HL-60/S4 treated with phorbol 12-myristate 13-acetate at 8.2 ng/mL for 4 days and 3 days (cell line): ENCODE data around the gene FAM168B.
"Not testable (repeated sequence)": the region's sequence is repeated elsewhere in the genome, so short reads cannot be mapped to it uniquely, and the experiment has no call there.

Source experiments
- in situ Hi-C: fragments of 300-500 bp; cut with MboI; formaldehyde crosslinking; loops from 2 replicates; pipeline ENCODE4 v1.15.0; 2022; ENCODE audit warnings: low sequenced_read_pairs

Gene FAM168B, protein sequence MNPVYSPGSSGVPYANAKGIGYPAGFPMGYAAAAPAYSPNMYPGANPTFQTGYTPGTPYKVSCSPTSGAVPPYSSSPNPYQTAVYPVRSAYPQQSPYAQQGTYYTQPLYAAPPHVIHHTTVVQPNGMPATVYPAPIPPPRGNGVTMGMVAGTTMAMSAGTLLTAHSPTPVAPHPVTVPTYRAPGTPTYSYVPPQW

DNA sequence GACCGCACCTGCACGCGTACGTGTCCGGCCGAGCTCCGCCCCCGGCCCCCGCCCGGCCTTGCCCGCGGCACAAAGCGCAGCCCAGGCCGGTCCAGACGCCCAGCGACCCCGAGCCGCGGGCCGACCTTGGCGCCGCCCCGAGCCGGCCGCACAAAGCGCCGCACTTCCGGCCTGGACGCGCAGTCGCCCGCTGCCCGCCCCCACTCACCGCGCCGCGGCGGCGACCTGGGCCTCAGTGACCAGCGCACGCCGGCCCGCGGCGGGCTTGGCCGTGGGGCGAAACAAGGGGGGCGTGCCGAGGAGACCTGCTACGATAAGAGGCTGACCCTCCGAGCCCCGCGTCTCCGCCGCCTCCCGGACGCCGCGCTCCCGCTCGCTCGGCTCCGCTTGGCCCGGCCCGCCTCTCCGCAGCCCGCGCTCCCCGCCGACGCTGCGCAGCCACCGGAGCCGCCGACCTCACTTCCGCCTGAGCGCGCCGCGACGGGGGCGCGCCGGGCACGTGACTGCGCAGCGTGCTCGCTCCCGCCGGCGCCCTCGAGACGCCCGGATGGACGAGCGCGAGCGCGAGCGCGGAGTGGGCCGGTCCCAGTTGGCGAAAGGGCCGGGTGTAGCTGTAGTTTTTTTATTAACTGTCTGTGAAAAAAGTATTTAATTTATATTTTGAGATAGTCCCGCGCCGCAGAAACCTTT, at the start of gene FAM168B:
FAM168B (minus strand) TSS at position 455 of the 690 bp plus-strand sequence. CDS start 10,814 bp downstream, outside the sequence.
- in situ Hi-C loops = no loop called here

DNA sequence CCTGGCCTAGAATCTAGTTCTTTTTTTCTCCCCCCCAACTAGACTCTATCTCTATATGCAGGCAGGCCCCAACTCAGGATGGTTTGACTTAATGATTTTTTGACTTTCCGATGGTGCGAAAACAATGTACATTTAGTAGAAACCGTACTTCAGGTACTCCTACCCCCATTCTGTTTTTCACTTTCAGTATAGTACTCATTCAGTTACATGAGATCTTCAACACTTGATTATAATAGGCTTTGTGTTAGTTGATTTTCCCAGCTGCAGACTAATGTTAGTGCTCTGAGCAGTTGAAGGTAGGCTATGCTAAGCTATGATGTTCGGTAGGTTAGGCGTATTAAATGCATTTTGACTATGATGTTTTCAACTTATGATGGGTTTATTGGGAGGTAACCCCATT, 49.6 kb upstream of the FAM168B start:
- in situ Hi-C loops = no loop called here

DNA sequence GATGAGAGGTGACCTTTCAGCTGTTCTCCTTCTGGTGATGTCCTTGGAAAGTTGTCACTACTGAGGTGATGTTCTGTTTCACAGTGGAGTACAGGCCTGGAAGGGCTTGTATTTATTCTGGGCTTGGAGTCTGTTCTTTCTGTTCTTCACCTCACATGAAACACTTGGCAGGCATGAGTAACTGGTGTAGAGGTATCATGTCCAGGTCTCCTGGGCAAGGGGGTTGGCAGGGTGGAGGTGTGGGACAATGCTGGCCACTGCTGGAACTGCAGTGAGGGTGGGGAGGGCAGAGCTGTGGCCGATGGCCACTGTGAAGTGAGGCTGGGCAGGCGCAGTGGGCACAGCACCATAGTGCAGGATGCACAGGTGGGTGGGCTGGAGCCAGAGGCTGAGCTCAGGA, 47.3 kb upstream of the FAM168B start:
- in situ Hi-C loops = no loop called here

DNA sequence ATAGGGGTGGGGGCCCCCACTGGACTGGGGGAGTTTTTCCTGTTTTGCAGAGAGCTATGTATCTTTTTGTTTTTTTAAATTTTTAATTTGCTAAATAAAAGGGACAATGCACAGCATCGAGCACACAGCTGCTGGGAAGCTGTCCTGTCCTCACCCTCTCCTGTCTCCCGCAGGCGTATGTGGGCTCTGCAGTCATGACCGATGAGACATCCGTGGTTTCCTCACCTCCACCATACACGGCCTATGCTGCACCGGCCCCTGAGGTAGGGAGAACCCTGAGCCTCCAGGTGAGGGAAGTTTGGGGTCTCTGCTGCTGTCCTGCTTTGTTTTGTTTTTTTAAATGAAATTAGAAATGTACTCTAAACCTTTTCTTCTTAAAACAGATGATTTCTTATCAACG, 39.5 kb upstream of the FAM168B start:
- in situ Hi-C loops = no loop called here

DNA sequence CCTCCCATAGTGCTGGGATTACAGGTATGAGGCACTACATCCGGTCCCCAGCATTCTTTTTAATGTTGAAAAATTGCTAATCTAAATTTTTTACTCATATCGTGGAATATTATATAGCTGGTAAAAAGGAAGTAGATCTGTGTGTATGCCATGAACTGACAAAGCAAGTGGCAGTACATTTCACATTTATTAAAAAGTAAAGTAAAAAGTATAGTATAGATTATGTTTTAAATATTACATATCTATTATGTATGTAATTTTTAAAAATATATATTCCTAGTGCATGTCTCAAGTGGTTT, 37.0 kb upstream of the FAM168B start:
- in situ Hi-C loops = no loop called here

DNA sequence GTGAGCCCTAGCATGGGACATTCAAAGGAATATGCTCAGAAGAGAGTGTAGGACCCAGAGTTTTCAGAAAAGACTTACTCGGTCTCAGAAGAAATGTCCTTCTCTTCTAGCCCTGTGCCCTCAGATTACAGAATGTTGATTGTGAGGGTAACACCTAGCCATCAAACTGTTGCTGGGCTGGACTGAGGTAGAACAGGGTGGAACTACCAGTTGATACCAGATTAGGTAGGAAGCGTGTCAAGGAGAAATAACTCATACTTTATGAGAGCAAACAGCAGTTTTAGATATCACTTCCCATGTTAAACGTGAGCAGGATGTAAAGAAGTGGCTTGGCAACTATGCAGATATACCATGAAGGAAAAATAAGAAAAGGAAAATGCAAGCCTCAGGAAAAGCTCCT, 34.7 kb upstream of the FAM168B start:
- in situ Hi-C loops = no loop called here

DNA sequence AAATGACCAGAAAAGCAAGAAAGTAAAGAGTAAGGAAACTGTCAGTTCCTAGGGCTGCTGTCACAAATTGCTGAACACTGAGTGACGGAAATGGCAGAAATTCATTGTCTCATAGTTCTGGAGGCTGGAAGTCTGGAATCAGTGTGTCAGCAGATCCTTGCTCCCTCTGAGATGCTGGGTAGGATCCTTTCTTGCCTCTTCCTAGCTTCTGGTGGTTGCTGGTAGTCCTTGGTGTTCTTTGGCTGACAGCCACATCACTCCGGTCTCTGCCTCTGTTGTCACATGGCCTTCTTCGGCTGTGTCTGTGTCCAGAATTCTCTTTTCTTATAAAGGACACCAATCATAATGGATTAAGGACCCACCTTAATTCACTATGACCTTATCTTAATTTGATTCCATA, 33.8 kb upstream of the FAM168B start:
- in situ Hi-C loops = no loop called here

DNA sequence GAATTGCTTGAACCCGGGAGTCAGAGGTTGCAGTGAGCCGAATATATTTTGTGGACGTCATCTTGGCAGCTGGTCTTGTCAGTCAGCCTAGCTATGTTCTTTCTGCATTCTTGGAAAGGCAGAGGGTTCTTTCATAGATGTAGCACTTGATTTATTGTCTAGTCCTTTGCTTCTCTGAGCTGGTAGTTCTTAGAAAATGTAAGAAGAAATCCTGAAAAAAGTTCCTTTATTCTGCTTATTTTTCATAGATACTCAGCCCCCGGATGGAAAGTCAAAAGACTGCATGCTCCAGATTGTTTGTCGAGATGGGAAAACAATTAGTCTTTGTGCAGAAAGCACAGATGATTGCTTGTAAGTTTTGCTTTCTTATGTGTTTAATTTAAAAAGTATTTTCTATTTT, 33.2 kb upstream of the FAM168B start:
- in situ Hi-C loops = no loop called here

DNA sequence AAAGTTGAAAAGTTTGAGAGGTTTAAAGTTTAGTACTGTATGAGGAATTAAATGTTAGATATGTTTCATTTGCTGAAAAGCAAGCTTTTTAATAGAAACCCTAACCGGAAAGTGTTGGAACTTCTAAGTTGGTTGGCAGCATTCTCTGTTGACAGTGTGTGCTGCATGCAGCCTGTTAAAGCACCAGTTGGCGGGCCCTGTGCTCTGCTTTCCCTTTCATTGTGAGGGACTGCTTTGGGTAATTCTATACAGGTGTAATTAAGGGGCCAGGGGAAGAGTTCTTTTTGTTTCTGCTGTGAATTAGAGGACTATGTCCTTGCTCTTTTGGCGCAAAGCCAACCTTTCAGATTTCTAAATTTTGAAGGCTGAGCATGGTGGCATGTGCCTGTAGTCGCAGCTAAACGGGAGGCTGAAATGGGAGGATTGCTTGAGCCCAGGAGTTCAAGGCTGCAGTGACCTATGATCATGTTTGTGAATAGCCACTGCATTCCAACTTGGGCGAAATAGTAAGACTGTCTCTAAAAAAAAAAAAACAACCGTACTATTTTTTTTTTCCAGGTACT, 32.0 kb upstream of the FAM168B start:
- in situ Hi-C loops = no loop called here

DNA sequence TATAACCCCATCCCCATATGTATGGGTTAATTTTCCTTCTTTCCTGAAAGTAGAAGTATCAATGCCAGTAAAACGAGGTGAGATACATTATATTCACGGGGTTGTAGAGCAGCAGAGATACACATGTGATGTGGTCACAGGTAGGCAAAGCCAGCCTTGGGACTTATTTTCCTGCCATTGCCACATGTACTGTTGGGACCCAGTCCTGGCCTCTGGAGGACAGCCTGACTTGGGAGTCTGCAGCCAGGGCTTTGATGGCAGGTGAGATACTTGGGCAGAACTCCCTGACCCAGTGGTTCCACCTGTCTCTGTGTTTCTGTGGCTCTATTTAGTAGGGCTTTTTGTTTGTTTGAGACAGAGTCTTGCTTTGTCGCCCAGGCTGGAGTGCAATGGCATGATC, 29.9 kb upstream of the FAM168B start:
- in situ Hi-C loops = no loop called here

DNA sequence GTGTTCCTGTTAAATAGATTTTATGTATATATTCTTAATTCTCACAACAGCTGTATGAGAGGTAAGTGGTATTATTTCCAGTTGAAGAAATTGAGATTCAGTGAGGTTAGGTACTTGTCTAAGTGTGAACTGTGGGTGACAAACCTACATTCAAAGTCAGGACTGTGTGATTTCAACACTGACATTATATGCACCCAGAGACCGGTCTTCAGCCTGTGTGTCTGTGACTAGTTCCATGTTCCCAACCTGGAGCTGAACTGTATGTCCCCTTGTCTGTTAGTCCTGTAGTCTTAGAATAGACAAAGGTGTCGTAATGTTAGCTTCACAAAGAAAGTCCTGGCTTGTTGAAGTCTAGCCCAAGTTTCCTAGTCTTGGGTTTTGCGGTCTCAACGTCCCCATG, 29.2 kb upstream of the FAM168B start:
- in situ Hi-C loops = no loop called here

DNA sequence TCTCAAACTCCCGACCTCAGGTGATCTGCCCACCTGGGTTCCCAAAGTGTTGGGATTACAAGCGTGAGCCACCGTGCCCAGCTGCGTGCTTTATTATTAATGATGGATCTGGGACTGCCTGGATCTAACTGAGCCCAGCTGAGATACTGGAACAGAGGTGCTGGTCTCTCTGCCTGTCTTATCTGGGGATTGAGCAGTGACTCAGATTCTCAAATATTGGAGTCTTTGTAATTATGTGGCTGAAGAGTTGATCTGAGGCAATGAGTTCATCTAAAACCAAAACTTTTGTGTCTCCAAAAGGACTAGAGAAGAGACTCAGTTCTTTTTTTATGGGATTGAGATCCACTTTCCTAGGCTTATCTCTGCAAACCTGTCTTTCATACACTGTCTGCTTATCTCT, 28.2 kb upstream of the FAM168B start:
- in situ Hi-C loops = no loop called here

DNA sequence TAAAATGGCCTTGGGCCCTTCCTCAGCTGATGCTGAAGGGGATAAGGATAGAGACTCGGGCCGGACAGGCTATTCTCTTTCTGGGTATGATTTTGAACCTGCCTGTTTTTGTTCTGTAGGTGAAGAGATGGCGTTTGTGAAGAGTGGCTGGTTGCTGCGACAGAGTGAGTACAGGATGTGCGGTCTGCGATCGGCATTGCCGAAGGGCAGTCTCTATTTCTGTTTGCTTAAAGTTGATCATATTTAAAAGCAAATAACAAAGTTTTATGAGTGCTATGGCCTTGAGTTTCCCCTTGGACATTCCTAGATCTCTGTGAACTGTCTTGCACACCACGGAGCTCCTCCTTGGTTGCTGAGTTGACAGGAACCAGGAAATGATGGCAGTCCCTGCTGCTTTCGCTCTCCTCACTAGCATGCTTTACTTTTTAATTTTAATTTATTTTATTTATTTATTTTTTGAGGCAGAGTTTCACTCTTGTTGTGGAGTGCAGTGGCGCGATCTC, 27.6 kb upstream of the FAM168B start:
- in situ Hi-C loops = no loop called here

DNA sequence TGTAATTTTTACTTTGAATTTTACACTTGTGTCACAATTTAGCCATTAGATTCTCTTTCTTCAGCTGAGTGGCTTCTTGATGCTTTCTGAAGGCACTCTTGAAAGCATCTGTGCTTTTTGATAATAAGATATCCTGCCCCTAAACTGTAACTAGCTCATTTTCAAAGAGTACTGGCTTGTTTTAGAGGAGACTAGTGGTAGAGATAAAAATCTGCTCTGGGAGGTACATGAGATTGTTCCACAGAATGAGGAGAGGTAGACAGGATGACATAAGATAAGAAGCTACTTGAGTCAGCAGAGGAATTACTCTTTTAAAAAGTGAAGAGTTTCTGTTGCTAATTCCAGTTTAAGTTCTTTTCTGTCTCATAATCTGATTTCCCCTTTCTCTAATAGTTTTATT, 22.5 kb upstream of the FAM168B start:
- in situ Hi-C loops = no loop called here

DNA sequence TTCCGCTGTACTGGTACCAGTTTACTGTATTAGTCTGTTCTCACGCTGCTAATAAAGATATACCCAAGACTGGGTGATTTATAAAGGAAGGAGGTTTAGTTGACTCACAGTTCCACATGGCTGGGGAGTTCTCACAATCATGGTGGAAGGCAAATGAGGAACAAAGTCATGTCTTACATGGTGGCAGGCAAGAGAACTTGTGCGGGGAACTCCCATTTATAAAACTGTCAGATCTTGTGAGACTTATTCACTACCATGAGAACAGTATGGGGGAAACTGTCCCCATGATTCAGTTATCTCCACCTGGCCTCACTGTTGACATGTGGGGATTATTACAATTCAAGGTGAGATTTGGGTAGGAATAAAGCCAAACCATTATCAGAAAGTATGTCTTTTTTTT, 21.7 kb upstream of the FAM168B start:
- in situ Hi-C loops = not testable (repeated sequence)

DNA sequence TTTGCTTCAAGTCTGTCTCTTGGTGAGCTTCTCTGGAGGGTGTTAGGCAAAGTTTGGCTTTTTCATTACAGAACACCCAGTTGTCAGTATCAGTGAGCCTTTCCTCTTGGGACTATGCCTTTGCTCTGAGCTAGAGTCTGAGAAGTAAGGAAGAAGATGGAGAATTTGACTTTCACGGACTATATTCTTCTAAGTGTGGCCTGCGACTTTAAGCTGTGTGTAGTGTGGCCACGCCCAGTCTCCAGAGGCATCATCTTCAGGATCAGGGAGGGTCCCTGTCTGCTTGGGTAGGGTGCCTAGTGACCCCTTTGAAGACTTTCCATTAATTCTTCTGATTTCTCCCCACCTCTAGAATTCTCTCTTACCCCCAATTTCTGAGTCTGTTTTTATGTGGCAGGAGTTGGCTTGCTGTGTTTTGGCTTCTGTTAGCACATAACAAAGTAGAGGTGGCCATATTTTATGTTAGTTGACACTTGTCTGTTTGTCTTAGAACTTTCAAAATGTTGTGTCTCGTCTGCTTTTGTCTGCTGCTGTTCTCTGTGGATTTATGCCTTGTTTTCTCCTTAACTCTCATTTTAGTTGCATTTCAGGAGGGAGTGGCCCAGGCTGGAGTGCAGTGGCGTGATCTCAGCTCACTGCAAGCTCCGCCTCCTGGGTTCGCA, 20.4 kb upstream of the FAM168B start:
- in situ Hi-C loops = no loop called here

DNA sequence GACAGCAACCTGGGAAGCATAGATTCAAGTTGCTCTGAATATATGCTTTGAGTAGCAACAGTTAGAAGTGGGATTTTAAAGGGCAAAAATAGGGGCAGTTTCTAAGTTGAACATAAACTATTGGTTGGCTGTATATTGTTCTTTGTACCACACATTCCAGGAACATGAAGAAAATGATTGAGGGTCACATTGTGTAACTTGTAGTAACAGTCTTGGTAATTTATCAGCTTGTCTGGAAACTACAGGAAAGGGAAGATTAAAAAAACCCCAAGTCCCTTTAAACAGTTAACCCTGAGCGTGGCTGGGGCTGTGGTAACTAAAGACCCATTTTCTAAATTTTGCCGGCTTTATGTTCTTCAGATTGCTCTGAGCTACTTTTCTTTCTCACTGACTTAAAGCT, 19.3 kb upstream of the FAM168B start:
- in situ Hi-C loops = no loop called here

DNA sequence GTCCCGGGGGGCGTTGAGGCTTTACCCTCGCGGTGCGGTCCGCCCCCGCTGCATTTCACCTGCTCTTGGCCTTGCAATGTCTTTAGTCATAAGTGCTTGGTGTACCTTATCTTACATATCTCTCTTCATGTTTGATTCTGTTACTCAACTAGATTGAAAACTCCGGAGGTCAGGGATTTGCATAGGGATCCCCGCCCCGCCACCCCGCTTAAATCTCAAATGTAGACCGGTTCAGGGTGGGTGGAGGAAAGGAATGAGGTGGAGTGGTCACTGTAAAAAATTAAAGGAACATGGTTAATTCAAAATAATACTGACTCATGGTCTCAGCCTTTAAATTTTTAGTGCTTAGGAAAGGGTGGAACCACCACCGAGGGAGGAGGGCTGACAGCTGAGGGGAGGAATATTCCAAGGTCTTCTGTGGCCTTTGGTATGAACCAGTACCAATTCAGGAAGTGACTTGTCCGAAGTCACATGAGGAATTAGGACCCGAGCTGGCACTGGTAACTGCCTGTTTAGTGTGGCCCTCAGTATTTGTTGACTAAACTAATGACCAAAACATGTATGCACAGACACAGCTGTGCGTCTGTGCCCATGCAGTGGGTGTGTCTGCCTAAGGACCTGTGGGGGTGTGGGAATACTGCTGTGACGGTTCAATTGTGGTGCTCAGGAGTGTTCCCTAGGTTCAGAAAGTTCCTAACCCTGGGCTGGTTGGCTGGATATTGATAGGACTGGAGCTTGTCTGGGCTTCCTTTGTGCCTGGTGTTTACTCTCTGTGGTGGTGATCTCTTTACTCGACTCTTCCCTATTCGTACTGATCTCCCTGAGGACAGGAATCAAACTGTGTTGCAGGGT, 12.9 kb upstream of the FAM168B start:
- in situ Hi-C loops = no loop called here

DNA sequence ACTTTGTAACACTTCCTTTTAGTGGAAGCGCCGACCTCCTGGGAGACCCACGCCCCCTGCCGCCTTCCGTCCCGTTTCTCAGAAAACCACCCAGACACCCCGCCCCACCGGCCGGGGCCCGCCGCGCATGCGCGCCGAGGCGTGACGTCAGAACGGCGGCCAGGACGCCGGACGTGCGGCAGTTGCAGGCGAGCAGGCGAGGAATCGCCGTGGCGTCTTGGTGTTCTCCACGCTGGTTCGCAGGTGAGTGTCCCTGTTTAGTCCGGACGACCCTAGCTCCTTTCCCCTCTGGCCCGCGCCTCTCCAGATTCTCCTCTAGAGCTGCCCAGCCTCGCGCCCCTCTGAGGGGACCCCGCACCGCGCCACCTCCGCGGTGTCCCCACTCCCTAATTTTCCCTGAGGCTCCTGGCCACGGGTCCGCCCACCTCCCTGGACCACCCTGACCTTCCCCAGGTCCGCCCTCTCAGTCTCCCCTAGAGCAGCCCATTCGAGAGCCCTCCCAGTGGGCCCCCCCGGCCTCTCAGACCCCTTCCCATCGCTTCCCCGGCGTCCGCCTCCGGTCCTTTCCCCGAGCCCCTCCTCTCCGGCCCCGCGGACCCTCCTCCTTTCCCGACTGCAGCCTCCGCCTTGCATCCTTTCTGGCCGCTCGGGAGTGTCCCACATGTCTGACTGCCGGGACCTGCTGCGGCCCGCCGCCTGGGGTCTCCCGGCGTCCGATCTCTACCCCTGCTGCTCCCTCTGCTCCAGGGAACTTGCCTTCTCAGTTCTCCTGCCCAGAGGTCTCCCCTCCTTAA, 12.1 kb upstream of the FAM168B start, which contains the start of gene PLEKHB2:
PLEKHB2 (plus strand) TSS at position 181 of the 794 bp plus-strand sequence. CDS start 15,606 bp downstream, outside the sequence.
- in situ Hi-C loops = no loop called here

DNA sequence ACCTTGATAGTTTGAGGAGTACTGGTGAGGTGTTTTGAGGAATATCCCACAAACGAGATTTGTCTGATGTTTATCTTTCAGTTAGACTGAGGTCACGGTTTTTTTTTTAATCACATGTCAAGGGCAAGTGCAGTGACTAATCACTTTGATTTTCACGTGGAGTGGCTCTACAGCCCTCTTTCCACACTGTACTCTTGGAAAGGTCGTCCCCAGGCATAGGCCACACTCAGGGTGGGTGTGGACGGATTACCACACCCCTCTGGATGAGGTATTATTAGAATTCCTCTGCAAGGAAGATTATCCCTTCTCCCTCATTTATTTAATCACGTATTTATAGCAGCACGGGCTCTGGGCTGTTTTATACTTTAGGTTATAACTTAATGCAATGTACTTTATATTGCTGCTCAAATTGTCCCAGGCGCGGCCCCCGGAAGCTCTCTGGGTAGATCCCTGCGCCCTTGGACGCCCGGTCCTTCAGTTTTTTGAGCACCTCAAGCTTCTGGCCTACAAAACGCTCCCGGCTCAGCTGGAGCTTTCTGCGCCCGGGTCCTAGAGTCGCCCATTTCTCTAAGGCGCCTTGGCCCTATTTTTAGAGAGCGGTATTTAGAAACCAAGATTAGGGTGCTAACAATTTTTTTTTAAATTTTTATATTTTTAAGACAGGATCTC, 11.4 kb upstream of the FAM168B start:
- in situ Hi-C loops = no loop called here
